PC-9 (cell line): ENCODE measurements around the gene CYP4F8.

ENCODE experiments used
- CTCF ChIP-seq: fragments of 200-600 bp; sonication (generic); conservative IDR thresholded peaks from 2 replicates; pipeline ENCODE4 v1.6.1; 2017; ENCODE audit warnings: mixed run types, antibody characterized with exemption, mild to moderate bottlenecking, moderate library complexity
- EZH2 ChIP-seq: fragments of 200-600 bp; sonication (generic); IDR thresholded peaks from 2 replicates; pipeline ENCODE4 v1.8.0; 2017; ENCODE audit warnings: antibody characterized with exemption, low read depth

DNA sequence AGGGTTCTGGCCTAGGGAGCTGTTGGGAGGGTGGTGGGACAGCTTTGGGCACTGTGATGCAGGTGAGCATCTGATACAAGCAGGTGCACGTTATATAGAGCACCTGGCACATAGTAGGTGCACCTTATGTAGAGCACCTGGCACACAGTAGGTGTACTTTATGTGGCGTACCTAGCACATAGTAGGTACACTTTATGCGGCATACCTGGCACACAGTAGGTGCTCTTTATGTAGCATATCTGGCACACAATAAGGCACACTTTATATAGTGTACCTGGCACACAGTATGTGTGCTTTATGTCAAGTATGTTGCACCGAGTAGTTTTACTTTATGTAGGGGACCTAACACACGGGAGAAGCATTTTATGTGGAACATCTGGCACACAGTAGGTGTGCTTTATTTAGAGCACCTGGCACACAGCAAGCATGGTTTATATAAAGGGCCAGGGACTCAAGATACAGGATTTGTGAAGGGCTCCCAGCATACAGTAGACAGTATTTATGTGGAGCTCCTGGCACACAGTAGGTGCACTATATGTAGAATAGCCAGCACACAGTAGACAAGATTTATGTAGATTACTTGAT lies 56.3 kb downstream of the CYP4F8 start:
- TF ChIP-seq CTCF (no peak), EZH2 (no peak)
